HG03139 (cell line): ENCODE measurements around the gene SNX24.
A peak's percentile ranks its signal among the peaks of the same experiment; 100 is the strongest.

Source experiments
- ATAC-seq: cut with Tn5 transposase; IDR thresholded peaks from one replicate; pipeline ENCODE4 v1.9.1; 2021; ENCODE audit not compliant: unreplicated experiment

The SNX24 gene

GRCh38 chr5:122999947-123000563 is 154.6 kb downstream of the SNX24 start:
- ATAC-seq: peak; percentile 90

- no peak for ATAC-seq
Observed at GRCh38 chr5:123000731-123001130, 155.3 kb downstream of the SNX24 start.

- ATAC-seq: no peak
Observed at GRCh38 chr5:123001808-123002207, 156.4 kb downstream of the SNX24 start.

GRCh38 chr5:123007182-123007581 is 161.8 kb downstream of the SNX24 start:
- no peak for ATAC-seq

- ATAC-seq: no peak
Observed at GRCh38 chr5:123007754-123008153, 162.3 kb downstream of the SNX24 start.

DNA sequence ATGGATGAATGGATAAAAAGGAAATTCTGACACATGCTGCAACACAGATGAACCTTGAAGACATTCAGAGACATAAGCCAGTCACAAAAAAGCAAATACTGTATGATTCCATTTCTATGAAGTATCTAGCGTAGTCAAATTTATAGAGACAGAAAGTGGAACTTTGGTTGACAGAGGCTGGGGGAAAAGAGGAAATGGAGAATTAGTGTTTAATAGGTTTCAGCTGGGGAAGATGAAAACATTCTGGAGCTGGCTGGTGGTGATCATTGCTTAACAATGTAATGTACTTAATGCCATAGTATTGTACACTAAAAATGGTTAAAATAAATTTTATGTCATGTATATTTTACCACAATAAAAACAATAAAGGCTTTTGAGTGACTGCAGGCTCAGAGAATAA is 166.9 kb downstream of the SNX24 start:
- ATAC-seq: no peak

- ATAC-seq: no peak
Observed at GRCh38 chr5:123014689-123015088, 169.3 kb downstream of the SNX24 start.

DNA sequence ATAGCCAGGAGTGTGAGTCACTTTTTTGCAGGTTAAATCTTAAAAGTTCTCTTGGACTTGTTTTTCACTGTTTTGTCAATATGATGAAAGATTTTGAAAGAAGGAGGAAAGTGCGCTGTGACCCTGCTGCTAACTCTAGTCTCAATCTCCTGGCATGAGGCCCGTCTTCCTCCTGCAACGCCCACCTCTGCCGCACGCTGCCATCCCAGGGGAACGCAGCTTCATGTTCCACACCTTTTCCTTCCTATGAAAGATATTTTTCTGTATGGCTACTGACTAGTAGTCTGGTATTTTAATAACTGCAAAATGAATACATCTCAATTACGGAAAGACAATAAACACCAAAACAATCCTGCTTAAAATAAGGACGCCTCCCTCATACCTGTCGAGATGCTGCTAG is 182.8 kb downstream of the SNX24 start:
- ATAC-seq: no peak

DNA sequence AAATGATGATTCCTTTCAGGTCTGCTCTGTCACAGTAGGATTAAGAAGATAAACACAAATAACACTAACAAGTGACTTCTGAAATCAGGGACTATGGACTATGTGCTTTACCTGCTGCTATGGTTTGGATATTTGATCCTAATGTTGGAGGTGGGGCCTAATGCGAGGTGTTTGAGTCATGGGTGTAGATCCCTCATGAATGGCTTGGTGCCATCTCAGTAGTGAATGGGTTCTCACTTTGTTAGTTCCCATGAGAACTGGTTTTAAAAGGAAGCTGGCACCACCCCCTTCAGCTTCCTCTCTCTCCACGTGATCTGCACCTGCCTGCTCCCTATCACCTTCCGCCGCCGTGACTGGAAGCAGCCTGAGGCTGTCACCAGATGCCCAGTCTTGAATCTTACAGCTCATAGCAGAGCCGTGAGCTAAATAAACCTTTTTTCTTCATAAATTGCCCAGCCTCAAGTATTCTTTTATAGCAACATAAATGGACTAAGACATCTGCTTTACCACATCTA is 187.8 kb downstream of the SNX24 start:
- no peak for ATAC-seq

- no peak for ATAC-seq
Observed at GRCh38 chr5:123035360-123035917, 190.0 kb downstream of the SNX24 start.

- peak; percentile 4 for ATAC-seq
Observed at GRCh38 chr5:123035918-123036390, 190.5 kb downstream of the SNX24 start.

- peak; percentile 42 for ATAC-seq
Observed at GRCh38 chr5:123036391-123037103, 191.1 kb downstream of the SNX24 start, which contains the start of gene PPIC. Gene PPIC (minus strand): TSS chr5:123036725. CDS start chr5:123036625, 100 bp downstream.

DNA sequence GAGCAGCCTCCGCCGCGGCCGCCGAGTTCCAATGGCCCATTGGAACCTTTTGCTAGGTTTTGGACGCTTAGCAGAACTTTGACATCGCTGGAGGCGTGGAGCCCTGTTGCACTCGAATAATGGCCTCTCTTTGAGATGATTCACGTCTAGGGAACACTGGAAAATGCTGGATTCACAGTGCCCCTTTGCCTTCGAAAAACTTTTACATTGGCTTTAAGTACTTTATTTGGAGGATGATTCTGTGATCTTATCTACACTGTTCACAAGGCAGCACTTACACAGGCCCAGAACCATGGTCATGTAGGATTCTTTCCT is 191.6 kb downstream of the SNX24 start:
- no peak for ATAC-seq

GRCh38 chr5:123039673-123040072 is 194.3 kb downstream of the SNX24 start:
- ATAC-seq: no peak

DNA sequence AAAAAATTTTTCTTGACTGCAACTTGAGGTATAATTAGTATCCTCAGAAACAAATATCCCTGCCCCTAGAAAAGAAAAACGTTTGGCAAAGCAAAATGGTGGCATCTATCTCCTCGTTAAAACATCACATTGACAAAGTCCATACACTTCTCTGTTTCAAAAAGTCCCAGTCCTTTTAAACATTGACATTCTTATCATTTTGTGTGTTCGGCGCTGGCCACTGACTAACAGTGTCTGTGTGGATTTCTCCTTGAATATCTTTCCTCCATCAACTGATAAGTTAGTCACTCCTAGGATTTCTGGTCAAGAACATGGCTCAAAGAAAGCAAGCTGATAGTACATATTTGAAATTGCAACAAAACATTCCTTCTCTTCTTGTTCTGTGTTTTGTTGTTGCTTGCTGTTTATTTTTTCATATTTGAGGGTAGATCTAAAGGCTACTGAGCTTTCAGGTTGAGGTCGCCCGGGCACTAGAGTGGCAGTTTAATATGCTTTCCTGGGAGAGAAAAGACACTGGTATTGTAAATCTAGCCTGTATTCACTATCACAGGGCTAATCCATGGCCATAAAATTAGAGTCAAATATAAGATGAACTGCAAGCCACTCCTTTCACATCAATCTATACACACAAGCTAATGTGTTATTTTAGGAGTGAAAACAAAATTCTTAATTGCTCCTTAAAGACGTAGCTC is 199.7 kb downstream of the SNX24 start:
- no peak for ATAC-seq

DNA sequence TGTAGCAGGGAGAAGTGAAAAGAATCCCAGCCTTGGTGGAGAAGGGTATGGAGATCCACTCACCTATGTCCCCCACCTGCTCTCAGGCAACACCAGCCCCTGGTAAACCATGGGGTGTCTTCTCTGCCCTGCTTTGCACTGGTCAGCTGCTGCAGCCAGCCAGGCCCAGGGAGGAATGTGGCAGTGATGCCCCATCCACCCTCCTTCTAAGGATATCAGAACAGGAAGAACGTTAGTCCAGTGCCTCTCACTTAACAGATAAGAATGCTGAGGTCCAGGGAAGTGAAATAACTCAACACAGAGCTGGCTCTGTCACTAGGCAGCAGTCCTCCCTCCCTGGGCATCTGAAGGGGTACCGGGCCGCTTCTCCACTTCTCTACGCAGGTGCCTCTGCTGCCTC is 200.8 kb downstream of the SNX24 start:
- ATAC-seq: no peak

- no peak for ATAC-seq
Observed at GRCh38 chr5:123047706-123048105, 202.3 kb downstream of the SNX24 start.

GRCh38 chr5:123051206-123051605 is 205.8 kb downstream of the SNX24 start:
- no peak for ATAC-seq
